Stomach (tissue), 9 donors: ENCODE results near the gene RETREG1. TPM values are rescaled to one million over a fixed set of nuclear protein-coding genes. Genes with fewer than 3 reads are reported as not detected.

ENCODE experiments used
- DNase-seq, 2 donors: peaks; one replicate each; pipeline versions ENCODE4 v3.0.0 to v3.0.0-alpha.2; 2013 to 2019
- H3K27ac ChIP-seq, 5 donors: fragments of 200-600 bp in 4 of 5; sonication (generic) in 4 of 5; one replicate each; pipeline ENCODE4 v1.5.1; 2013 to 2019; ENCODE audit warnings: mild to moderate bottlenecking in 1 of 5, moderate library complexity in 1 of 5
- H3K27me3 ChIP-seq, 3 donors: fragments of 200-600 bp; sonication (generic); one replicate each; pipeline ENCODE4 v1.5.1; 2017 to 2019; ENCODE audit warnings: mixed run types in 1 of 3
- H3K36me3 ChIP-seq, 4 donors: fragments of 200-600 bp; sonication (generic); 1 replicate in 3 of 4; 2 replicates in 1 of 4; pipeline ENCODE4 v1.5.1; 2016 to 2019
- H3K4me1 ChIP-seq, 4 donors: fragments of 200-600 bp; sonication (generic); one replicate each; pipeline ENCODE4 v1.5.1; 2016 to 2019
- H3K4me3 ChIP-seq, 4 donors: fragments of 200-600 bp; sonication (generic) in 3 of 4; one replicate each; pipeline ENCODE4 v1.5.1; 2016 to 2019; ENCODE audit warnings: mild to moderate bottlenecking in 1 of 4
- H3K9me3 ChIP-seq, 4 donors: fragments of 200-600 bp; sonication (generic); one replicate each; pipeline ENCODE4 v1.5.1; 2016 to 2019
- CTCF ChIP-seq, 7 experiments: fragments of 450-650 bp in 4 of 7; fragments of 200-600 bp in 3 of 7; sonication (generic) in 3 of 7; IDR thresholded peaks; one replicate each; pipeline ENCODE4 v1.5.1; 2016 to 2019; ENCODE audit warnings: antibody characterized with exemption in 7 of 7, control low read depth in 2 of 7, mild to moderate bottlenecking in 1 of 7
- EP300 ChIP-seq: sonication (generic); formaldehyde crosslinking; IDR thresholded peaks from one replicate; pipeline ENCODE4 v1.6.1; 2017; ENCODE audit warnings: antibody characterized with exemption
- POLR2A ChIP-seq, 4 donors: fragments of 450-650 bp; IDR thresholded peaks; one replicate each; pipeline ENCODE4 v1.6.1; 2016; ENCODE audit warnings: antibody characterized with exemption in 4 of 4, control low read depth in 2 of 4, mild to moderate bottlenecking in 1 of 4, moderate library complexity in 1 of 4
- POLR2AphosphoS5 ChIP-seq, 3 donors: sonication (generic); formaldehyde crosslinking; IDR thresholded peaks; one replicate each; pipeline ENCODE4 v1.6.1; 2016; ENCODE audit warnings: antibody characterized with exemption in 3 of 3
- WGBS, 5 donors: extraction: QIAGEN DNeasy Blood & Tissue Kit in 3 of 5; methylation state at CpG; one replicate each; pipeline versions ENCODE4 v1.1.5 to v1.1.7; 2013 to 2018; 5-methylcytosine and 5-hydroxymethylcytosine counted together
- intact Hi-C: fragments of 100-400 bp; cut with DNase I; formaldehyde crosslinking; loops from one replicate; pipeline ENCODE4 v1.15.1; 2023; ENCODE audit warnings: low total_unique reads
- polyA plus RNA-seq, 3 donors: library from polyadenylated mRNA; stranded (reverse); fragments of 200-250 nt; gene quantifications; one replicate each; pipeline ENCODE4 v1.2.3, GENCODE V29; 2013
- total RNA-seq, 5 donors: library from RNA; depleted of rRNA; stranded (reverse); fragments of >200 nt; gene quantifications; one replicate each; pipeline versions ENCODE4 v1.1.0 to v1.2.3, GENCODE V29; 2014 to 2016
- donor health status: healthy with polysubstance abuse.
- donor health status: Bipolar disorder and iron deficiency.
- donor health status: healthy.

RETREG1 gene
- total and polyA plus RNA-seq, 8 donors = 7.1 to 71.2 (median 23.9) TPM

DNA sequence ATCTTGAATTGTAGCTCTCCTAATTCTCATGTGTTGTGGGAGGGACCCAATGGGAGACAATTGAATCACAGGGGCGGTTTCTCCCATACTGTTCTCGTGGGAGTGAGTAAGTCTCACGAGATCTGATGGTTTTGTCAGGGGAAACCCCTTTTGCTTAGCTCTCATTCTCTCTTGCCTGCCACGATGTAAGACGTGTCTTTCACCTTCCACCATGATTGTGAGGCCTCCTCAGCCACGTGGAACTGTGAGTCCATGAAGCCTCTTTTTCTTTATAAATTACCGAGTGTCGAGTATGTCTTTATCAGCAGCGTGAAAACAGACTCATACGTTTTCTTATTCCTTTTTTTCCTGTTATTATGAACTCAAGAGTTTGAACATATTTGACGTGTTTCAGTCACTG lies 39.1 kb downstream of the RETREG1 start:
- Histone ChIP-seq H3K9me3 (no peaks in the 10 kb centered on the region), H3K36me3 (no peaks in the 10 kb centered on the region), H3K4me1 (peaks cover 0 to 25% (median 2%) of the 10 kb centered on the region in 4 donors), H3K4me3 (no peak overlapping the region), H3K27ac (no peak overlapping the region), H3K27me3 (no peaks in the 10 kb centered on the region)
- TF ChIP-seq POLR2A (IDR thresholded peaks at IDR 0.05) (no peak), POLR2AphosphoS5 (IDR thresholded peaks at IDR 0.05) (no peak), CTCF (IDR thresholded peaks at IDR 0.05) (no peak), EP300 (no peak)
- WGBS, 5 donors = 82 to 94% (median 90%) methylated on average over 11 of the region's 11 CpGs
- intact Hi-C loops = no loop called here
- no peak for DNase-seq

DNA sequence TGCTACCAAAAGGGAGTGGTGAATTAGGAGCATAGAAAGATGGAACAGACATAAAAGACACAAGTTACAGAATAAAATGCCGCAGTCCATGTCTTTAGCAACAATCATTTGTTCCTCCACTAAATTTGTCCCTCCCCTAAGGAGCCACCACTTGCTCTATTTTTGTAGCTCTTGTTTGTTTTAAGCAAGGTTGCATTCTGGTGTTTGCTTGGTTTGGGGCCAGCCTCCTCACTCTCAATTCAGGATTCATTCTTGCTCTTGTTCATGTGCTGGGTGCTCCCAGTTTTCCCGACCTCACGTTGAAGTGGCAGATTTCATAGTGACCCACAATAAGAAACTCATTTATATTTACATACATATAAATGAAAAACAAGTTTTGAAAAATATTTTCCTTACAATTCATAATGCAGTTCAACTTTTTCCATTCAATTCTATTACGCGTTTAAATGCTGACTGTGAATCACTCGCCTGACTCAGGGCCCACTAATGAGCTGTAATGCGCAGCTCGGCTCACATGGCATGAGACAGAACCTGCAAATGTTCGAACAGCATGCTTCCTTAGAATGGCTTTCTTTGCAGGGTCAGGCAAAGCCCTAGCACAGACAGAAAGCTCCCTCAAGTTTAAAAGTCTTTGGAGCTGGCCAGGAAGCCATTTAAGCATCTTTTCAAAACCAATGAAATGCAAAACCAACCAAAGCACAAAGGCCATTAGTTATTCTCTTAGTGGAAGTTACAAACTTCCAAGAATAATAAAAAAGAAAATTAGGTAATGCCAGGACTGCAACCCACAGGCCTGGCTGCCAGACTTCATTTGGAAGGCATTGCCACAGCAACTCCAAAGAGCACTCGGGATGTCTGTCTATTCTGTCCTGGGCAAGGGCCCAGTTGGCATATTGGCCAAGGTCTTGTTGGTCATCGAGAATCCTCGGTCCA lies 41.7 kb downstream of the RETREG1 start:
- 74 to 88% (median 77%) methylated on average over 12 of the region's 12 CpGs for WGBS, 5 donors
- intact Hi-C loops = no loop called here
- H3K4me1 ChIP-seq = peaks cover 0 to 25% (median 2%) of the 10 kb centered on the region in 4 donors
- H3K4me3 ChIP-seq = no peak overlapping the region
- no peak overlapping the region for H3K27ac ChIP-seq
- H3K36me3 ChIP-seq = no peaks in the 10 kb centered on the region
- DNase-seq = no peak
- no peak for TF ChIP-seq CTCF (IDR thresholded peaks at IDR 0.05)
- TF ChIP-seq EP300 = no peak
- TF ChIP-seq POLR2AphosphoS5 (IDR thresholded peaks at IDR 0.05) = no peak
- TF ChIP-seq POLR2A (IDR thresholded peaks at IDR 0.05) = no peak
- no peaks in the 10 kb centered on the region for H3K9me3 ChIP-seq
- H3K27me3 ChIP-seq = no peaks in the 10 kb centered on the region

DNA sequence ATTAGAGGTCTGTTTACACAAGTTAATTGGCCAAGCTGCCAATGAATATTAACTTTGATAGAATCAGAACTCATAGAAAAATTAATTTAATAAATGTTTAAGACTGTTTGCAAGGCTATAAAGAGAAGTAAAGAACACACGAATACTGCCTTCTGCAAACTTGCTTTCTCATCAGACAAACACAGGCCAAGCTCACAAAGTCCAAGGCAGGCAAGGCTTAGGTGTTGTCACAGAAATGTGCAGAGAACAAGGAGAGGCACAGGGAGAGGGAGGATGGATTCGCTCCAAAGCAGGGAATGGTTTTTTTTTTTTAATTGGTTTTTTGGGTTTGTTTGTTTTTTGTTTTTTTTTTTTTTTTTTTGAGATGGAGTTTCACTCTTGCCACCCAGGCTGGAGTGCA lies 43.4 kb downstream of the RETREG1 start:
- WGBS, 5 donors = 29 to 64% (median 46%) methylated on average over 2 of the region's 2 CpGs
- DNase-seq = peak in 1 of 2 donors; percentile 35
- TF ChIP-seq POLR2AphosphoS5 (IDR thresholded peaks at IDR 0.05) (no peak), CTCF (IDR thresholded peaks at IDR 0.05) (no peak), POLR2A (IDR thresholded peaks at IDR 0.05) (no peak), EP300 (no peak)

GRCh38 chr5:16572289-16573015 lies 44.3 kb downstream of the RETREG1 start:
- DNase-seq = no peak
- Histone ChIP-seq H3K27me3 (no peaks in the 10 kb centered on the region), H3K9me3 (no peaks in the 10 kb centered on the region), H3K27ac (no peak overlapping the region), H3K36me3 (no peaks in the 10 kb centered on the region), H3K4me1 (peaks cover 0 to 16% (median 2%) of the 10 kb centered on the region in 4 donors), H3K4me3 (no peak overlapping the region)
- intact Hi-C loops = no loop called here
- TF ChIP-seq POLR2A (IDR thresholded peaks at IDR 0.05) = no peak
- WGBS, 5 donors = 92 to 96% (median 95%) methylated on average over 19 of the region's 19 CpGs

More for the DNA sequence above, 43.4 kb downstream of the RETREG1 start:
- no peak overlapping the region for H3K4me3 ChIP-seq
- intact Hi-C loops = no loop called here
- no peaks in the 10 kb centered on the region for H3K36me3 ChIP-seq
- H3K27me3 ChIP-seq = no peaks in the 10 kb centered on the region
- no peaks in the 10 kb centered on the region for H3K9me3 ChIP-seq
- no peak overlapping the region for H3K27ac ChIP-seq
- H3K4me1 ChIP-seq = peaks cover 0 to 16% (median 2%) of the 10 kb centered on the region in 4 donors
